Measurements from ENCODE around the gene STYXL1. TPM values are rescaled to one million over a fixed set of nuclear protein-coding genes. Genes with fewer than 3 reads are reported as not detected.
"Not testable (repeated sequence)": the region's sequence is repeated elsewhere in the genome, so short reads cannot be mapped to it uniquely, and the experiment has no call there.

STYXL1 gene
- total RNA-seq, 1 donor from 2014 or later = 32.5 TPM

DNA sequence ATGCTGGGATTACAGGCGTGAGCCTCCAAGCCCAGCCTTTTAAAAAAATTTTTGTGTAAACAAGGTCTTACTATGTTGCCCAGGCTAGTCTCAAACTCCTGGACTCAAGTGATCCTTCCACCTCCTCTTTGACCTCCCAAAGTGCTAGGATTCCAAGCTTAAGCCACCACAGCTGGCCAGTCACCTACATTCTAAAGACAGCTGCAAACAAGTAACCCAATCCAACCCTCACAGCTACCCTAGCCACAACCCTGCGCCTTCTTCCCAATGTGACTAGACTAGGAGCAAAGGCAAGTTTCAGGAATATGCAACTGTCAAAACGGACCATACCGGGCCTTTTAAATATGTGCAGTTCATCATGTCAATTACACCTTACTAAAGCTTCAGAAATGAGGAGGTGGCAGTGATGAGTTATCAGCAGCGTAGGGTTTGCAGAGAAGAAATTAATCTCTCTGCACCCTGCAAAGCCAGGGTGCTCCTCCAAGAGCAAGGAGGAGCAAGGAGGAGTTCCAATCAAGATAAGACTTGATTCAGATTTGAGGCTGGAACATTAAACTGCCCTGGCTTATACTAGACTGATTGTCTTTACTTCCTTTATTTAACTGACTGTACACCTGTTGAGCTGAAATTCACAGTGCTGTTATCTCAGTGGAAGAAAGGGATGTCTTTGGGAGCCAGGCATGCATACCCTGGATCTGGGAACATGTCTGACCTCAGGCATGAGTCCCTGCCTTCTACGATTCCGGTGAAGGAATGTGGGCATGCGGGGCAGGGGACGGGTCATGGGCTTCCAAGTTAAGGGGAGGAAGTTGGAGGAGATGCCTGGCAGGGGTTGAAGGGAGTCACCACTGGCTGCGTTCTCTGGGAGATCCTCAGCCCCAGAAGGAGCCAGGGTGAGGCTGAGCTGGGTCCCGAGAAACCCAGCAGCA is 37.9 kb downstream of the STYXL1 start:
- H3K9me3 Mint-ChIP-seq (ENCODE audit: unreplicated experiment) = no peaks in the 10 kb centered on the region
- H3K27ac Mint-ChIP-seq (ENCODE audit: unreplicated experiment) = peak overlapping the region; percentile 73
- H3K36me3 Mint-ChIP-seq (ENCODE audit: unreplicated experiment) = peaks cover 10% of the 10 kb centered on the region
- no peak overlapping the region for H3K4me3 Mint-ChIP-seq (ENCODE audit: unreplicated experiment)
- no peak for DNase-seq (ENCODE audit: extremely low spot score, unreplicated experiment)
- no peaks in the 10 kb centered on the region for H3K27me3 Mint-ChIP-seq (ENCODE audit: unreplicated experiment)
- TF ChIP-seq, protein P1, sequence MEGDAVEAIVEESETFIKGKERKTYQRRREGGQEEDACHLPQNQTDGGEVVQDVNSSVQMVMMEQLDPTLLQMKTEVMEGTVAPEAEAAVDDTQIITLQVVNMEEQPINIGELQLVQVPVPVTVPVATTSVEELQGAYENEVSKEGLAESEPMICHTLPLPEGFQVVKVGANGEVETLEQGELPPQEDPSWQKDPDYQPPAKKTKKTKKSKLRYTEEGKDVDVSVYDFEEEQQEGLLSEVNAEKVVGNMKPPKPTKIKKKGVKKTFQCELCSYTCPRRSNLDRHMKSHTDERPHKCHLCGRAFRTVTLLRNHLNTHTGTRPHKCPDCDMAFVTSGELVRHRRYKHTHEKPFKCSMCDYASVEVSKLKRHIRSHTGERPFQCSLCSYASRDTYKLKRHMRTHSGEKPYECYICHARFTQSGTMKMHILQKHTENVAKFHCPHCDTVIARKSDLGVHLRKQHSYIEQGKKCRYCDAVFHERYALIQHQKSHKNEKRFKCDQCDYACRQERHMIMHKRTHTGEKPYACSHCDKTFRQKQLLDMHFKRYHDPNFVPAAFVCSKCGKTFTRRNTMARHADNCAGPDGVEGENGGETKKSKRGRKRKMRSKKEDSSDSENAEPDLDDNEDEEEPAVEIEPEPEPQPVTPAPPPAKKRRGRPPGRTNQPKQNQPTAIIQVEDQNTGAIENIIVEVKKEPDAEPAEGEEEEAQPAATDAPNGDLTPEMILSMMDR (IDR thresholded peaks at IDR 0.05) = no peak
- H3K4me1 Mint-ChIP-seq (ENCODE audit: unreplicated experiment) = peaks cover 23% of the 10 kb centered on the region

DNA sequence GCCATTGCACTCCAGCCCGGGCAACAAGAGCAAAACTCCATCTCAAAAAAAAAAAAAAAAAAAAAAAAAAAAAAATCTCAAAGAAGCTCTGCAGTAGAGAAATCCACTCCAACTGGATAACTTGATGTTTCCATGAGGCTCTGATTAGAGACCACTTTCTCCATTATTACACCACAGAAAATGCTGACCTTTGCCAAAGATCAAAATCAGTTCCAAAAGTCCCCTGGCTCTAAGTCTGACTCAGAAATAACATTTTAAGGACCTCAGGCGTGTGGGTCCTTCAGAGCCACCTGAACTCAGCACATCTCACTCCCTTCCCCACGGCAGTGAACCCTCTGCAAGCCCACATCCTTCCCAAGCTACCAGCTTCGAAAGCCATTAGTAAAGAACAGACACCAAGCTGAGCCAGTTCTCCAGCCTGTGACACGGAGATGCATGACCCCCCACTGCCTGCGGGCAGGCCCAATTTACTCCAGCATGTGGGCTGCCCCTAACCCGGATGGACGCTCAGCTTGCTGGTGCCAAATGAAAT is 39.6 kb downstream of the STYXL1 start:
- Mint-ChIP-seq H3K27ac (ENCODE audit: unreplicated experiment) (no peak overlapping the region), H3K9me3 (ENCODE audit: unreplicated experiment) (no peaks in the 10 kb centered on the region), H3K4me3 (ENCODE audit: unreplicated experiment) (no peak overlapping the region), H3K27me3 (ENCODE audit: unreplicated experiment) (no peaks in the 10 kb centered on the region), H3K36me3 (ENCODE audit: unreplicated experiment) (peaks cover 13% of the 10 kb centered on the region), H3K4me1 (ENCODE audit: unreplicated experiment) (peaks cover 23% of the 10 kb centered on the region)
- DNase-seq (ENCODE audit: extremely low spot score, unreplicated experiment) = no peak
- TF ChIP-seq, protein P1 (IDR thresholded peaks at IDR 0.05) = no peak

DNA sequence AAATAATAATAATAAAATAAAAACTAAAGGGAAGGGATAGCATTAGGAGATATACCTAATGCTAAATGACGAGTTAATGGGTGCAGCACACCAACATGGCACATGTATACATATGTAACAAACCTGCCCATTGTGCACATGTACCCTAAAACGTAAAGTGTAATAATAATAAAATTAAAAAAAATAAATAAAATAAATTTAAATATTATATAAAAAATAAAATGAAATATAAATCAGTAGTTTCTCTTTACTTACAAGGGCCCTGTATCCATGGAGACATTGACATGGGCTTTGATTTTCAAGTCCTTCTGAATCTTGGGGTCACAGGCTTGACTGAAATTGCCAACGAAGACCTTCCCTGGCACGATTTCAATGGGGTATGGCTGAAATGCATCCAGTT is 42.8 kb downstream of the STYXL1 start:
- H3K4me1 Mint-ChIP-seq (ENCODE audit: unreplicated experiment); H3K27ac Mint-ChIP-seq (ENCODE audit: unreplicated experiment); H3K27me3 Mint-ChIP-seq (ENCODE audit: unreplicated experiment); H3K9me3 Mint-ChIP-seq (ENCODE audit: unreplicated experiment); H3K36me3 Mint-ChIP-seq (ENCODE audit: unreplicated experiment); H3K4me3 Mint-ChIP-seq (ENCODE audit: unreplicated experiment); DNase-seq (ENCODE audit: extremely low spot score, unreplicated experiment): not testable (repeated sequence)

DNA sequence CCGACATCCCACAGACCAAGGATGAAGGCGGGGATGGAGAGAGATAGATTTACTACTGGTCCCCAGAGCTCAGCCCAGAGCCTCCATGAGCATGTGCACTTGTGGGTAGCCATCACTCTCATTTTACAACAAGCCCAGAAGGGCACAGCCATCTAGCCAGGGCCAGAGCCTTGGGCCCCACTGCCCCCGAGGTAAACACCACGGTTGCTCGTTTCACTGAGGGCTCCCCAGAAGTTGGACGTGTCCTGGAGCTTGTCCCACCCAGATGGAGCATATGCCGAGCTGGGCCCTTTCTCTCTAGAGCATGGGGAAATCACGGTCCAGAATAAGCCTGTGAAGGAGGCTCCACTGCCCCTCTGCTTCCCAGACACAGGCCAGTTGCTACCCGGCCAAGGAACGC is 44.4 kb downstream of the STYXL1 start:
- Mint-ChIP-seq H3K36me3 (ENCODE audit: unreplicated experiment) (peaks cover 16% of the 10 kb centered on the region), H3K9me3 (ENCODE audit: unreplicated experiment) (no peaks in the 10 kb centered on the region), H3K4me1 (ENCODE audit: unreplicated experiment) (no peaks in the 10 kb centered on the region), H3K27me3 (ENCODE audit: unreplicated experiment) (no peaks in the 10 kb centered on the region), H3K27ac (ENCODE audit: unreplicated experiment) (no peak overlapping the region), H3K4me3 (ENCODE audit: unreplicated experiment) (no peak overlapping the region)
- TF ChIP-seq, protein P1 (IDR thresholded peaks at IDR 0.05) = no peak
- DNase-seq (ENCODE audit: extremely low spot score, unreplicated experiment) = no peak

DNA sequence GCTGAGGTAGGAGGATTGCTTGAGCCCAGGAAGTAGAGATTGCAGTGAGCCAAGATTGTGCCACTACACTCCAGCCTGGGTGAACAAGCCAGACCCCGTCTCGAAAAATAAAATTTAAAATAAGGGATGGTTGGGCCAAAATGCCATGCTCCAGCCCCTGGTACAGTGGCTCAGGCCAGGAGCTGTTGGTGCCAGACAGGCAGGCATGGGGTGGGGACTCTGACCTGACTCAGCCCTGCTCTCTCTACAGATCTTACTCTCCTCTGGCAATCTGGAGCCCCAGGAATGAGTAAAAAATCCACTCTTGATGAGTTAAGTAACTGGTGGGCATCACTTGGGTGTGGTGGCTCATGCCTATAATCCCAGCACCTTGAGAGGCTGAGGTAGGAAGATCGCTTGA is 45.0 kb downstream of the STYXL1 start:
- no peak overlapping the region for H3K27ac Mint-ChIP-seq (ENCODE audit: unreplicated experiment)
- DNase-seq (ENCODE audit: extremely low spot score, unreplicated experiment) = no peak
- TF ChIP-seq, protein P1 (IDR thresholded peaks at IDR 0.05) = no peak

More for the DNA sequence above, 45.0 kb downstream of the STYXL1 start:
- H3K27me3 Mint-ChIP-seq (ENCODE audit: unreplicated experiment) = no peaks in the 10 kb centered on the region
- H3K36me3 Mint-ChIP-seq (ENCODE audit: unreplicated experiment) = peaks cover 17% of the 10 kb centered on the region
- H3K9me3 Mint-ChIP-seq (ENCODE audit: unreplicated experiment) = no peaks in the 10 kb centered on the region
- no peak overlapping the region for H3K4me3 Mint-ChIP-seq (ENCODE audit: unreplicated experiment)
- H3K4me1 Mint-ChIP-seq (ENCODE audit: unreplicated experiment) = no peaks in the 10 kb centered on the region

All from osteocyte (in vitro differentiated cells).